Calu3 (cell line): ENCODE data around the gene CDKAL1. TPM values are rescaled to one million over a fixed set of nuclear protein-coding genes. Genes with fewer than 3 reads are reported as not detected.

Experiments
- BruUV-seq: library from RNA; stranded (reverse); fragments of 400-500 nt; replicated peaks from 2 replicates; lab custom pipeline; 2021; lab: Mats Ljungman, UMichigan
- CTCF ChIA-PET: fragments of 300-600 bp; sonication (Branson Sonifier 250); formaldehyde crosslinking; loops from one replicate; lab custom pipeline; 2022; ENCODE audit warnings: antibody characterized with exemption; lab: Charles Lee
- DNase-seq: peaks from one replicate; pipeline ENCODE4 v3.0.0; 2022
- H3K27ac Mint-ChIP-seq: one replicate; pipeline ENCODE4 v1.8.0; 2022; ENCODE audit warnings: mixed read lengths; ENCODE audit not compliant: unreplicated experiment
- H3K27me3 Mint-ChIP-seq: one replicate; pipeline ENCODE4 v1.8.0; 2022; ENCODE audit warnings: mixed read lengths; ENCODE audit not compliant: unreplicated experiment
- H3K36me3 Mint-ChIP-seq: one replicate; pipeline ENCODE4 v1.8.0; 2022; ENCODE audit warnings: mild to moderate bottlenecking, moderate library complexity, mixed read lengths; ENCODE audit not compliant: insufficient read depth, unreplicated experiment
- H3K4me1 Mint-ChIP-seq: one replicate; pipeline ENCODE4 v1.8.0; 2022; ENCODE audit warnings: mild to moderate bottlenecking, low read depth, mixed read lengths; ENCODE audit not compliant: unreplicated experiment
- H3K4me3 Mint-ChIP-seq: one replicate; pipeline ENCODE4 v1.8.0; 2022; ENCODE audit warnings: mild to moderate bottlenecking, low read depth, moderate library complexity, mixed read lengths; ENCODE audit not compliant: unreplicated experiment
- H3K9me3 Mint-ChIP-seq: one replicate; pipeline ENCODE4 v1.8.0; 2022; ENCODE audit warnings: low read depth, mixed read lengths; ENCODE audit not compliant: unreplicated experiment
- intact Hi-C: fragments of 100-400 bp; cut with micrococcal nuclease; formaldehyde crosslinking; loops from one replicate; pipeline ENCODE4 v1.10.0; 2022; ENCODE audit not compliant: unreplicated experiment
- total RNA-seq: library from RNA; stranded (reverse); gene quantifications from 2 replicates; pipeline ENCODE4 v1.2.3, GENCODE V29; 2022
- TF ChIP-seq, protein P1 (sequence below): fragments of 200-600 bp; IDR thresholded peaks from one replicate; pipeline ENCODE4 v1.8.0; 2022; ENCODE audit warnings: antibody characterized with exemption; ENCODE audit not compliant: unreplicated experiment

The CDKAL1 gene
- total RNA-seq, 1 experiment from 2014 or later: 39.6 TPM

DNA sequence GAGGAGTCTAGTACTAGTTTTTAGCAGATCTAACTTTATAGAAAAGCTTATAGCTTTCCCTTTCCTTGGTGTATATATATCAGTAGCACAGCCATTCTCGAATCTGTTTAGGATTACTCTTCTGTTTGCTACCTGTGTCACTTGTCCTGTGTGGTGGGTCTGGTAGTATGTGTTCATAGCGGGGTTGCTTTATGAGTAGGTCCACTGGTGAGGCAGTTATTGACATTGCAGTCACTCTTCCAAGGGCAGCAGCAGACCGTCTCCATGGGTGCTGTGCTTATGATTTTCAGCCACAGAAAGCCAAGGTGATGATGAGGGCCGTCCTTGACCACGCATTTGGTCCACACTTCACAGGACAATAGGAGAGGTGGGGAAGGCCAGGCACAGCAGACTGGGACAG lies 171.5 kb downstream of the CDKAL1 start:
- CTCF ChIA-PET: interaction anchor here (0.6 kb wide), 1 partner anchor 410 kb away, joined by 4 read pairs; no protein-coding TSS in a partner anchor
- no TSS peak for BruUV-seq
- intact Hi-C loops: no loop called here
- TF ChIP-seq, protein P1, sequence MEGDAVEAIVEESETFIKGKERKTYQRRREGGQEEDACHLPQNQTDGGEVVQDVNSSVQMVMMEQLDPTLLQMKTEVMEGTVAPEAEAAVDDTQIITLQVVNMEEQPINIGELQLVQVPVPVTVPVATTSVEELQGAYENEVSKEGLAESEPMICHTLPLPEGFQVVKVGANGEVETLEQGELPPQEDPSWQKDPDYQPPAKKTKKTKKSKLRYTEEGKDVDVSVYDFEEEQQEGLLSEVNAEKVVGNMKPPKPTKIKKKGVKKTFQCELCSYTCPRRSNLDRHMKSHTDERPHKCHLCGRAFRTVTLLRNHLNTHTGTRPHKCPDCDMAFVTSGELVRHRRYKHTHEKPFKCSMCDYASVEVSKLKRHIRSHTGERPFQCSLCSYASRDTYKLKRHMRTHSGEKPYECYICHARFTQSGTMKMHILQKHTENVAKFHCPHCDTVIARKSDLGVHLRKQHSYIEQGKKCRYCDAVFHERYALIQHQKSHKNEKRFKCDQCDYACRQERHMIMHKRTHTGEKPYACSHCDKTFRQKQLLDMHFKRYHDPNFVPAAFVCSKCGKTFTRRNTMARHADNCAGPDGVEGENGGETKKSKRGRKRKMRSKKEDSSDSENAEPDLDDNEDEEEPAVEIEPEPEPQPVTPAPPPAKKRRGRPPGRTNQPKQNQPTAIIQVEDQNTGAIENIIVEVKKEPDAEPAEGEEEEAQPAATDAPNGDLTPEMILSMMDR: no peak
- no peak overlapping the region for H3K4me3 Mint-ChIP-seq
- H3K9me3 Mint-ChIP-seq: no peaks in the 10 kb centered on the region
- no peak for DNase-seq
- peaks cover 69% of the 10 kb centered on the region for H3K4me1 Mint-ChIP-seq
- H3K27me3 Mint-ChIP-seq: no peaks in the 10 kb centered on the region
- H3K27ac Mint-ChIP-seq: no peak overlapping the region
- no peaks in the 10 kb centered on the region for H3K36me3 Mint-ChIP-seq

DNA sequence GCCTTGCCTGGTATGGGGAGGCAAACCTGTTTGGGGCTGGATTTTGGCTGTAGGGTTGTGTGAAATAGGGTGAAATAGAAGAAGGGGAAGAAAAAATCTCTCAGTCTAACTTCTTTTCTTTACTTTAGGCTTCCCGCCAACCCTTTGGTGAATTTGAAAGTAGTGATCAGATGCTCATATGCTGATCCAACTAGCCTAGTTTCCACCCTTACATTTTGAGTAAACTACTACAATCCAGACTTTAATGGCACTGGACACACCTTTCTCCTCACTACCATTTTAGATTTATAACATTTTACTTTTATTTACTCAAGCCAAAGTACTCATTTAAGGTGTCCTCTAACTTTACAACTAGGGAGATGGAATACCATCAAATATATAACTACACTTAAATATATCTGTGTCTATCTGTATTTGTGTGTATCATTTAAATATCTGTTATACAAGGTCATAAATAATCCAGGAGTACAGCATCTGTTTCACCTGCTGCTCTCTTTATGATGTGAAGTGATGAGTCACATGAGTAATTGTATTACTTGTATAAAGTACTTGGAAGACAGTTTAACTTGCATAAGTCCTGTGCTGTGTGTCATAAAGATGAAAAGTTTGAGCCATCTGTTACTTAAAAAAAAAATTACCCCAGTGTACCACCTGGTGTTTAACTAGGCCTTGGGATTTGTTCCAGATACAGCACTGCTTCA lies 172.1 kb downstream of the CDKAL1 start:
- no peak for DNase-seq
- intact Hi-C loops: no loop called here
- peaks cover 74% of the 10 kb centered on the region for H3K4me1 Mint-ChIP-seq
- no peak overlapping the region for H3K27ac Mint-ChIP-seq
- peaks cover 3% of the 10 kb centered on the region for H3K36me3 Mint-ChIP-seq
- CTCF ChIA-PET: interaction anchor here (0.6 kb wide), 1 partner anchor 411 kb away, joined by 4 read pairs; no protein-coding TSS in a partner anchor
- H3K9me3 Mint-ChIP-seq: no peaks in the 10 kb centered on the region
- no peak overlapping the region for H3K4me3 Mint-ChIP-seq
- TF ChIP-seq, protein P1: no peak
- no peaks in the 10 kb centered on the region for H3K27me3 Mint-ChIP-seq
- BruUV-seq: no TSS peak

DNA sequence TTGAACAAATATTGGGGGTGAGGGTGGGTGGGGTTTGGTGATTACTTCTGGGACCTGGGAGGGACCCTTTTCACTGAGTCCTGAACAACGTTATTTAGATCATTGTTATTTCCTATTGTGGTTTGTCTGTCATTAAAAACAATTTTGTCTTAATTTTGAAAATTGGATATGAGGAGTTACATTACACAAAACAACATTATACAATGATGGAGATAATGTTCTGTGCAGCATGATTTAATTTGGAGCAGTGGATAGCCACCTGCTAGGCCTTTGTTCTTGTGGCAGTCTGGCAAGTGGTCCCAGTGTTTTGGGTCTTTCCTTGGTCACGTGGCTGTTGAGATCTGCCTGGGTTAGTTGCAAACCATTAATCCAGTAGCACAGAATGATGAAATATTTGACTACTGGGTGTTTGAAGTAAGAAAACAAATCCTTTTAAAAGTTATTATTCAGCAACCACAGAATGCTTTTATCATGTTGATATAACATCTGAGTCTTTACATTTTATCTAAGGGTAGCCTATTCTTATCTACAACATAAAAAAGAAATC lies 172.8 kb downstream of the CDKAL1 start:
- no TSS peak for BruUV-seq
- Mint-ChIP-seq H3K36me3 (peaks cover 9% of the 10 kb centered on the region), H3K4me1 (peaks cover 74% of the 10 kb centered on the region), H3K27me3 (no peaks in the 10 kb centered on the region), H3K27ac (no peak overlapping the region), H3K9me3 (no peaks in the 10 kb centered on the region), H3K4me3 (no peak overlapping the region)
- no peak for DNase-seq
- CTCF ChIA-PET: interaction anchor here (0.8 kb wide), 2 partner anchors 18 to 32 kb away, joined by 3 read pairs; no protein-coding TSS in a partner anchor
- TF ChIP-seq, protein P1: no peak
- intact Hi-C loops: no loop called here

DNA sequence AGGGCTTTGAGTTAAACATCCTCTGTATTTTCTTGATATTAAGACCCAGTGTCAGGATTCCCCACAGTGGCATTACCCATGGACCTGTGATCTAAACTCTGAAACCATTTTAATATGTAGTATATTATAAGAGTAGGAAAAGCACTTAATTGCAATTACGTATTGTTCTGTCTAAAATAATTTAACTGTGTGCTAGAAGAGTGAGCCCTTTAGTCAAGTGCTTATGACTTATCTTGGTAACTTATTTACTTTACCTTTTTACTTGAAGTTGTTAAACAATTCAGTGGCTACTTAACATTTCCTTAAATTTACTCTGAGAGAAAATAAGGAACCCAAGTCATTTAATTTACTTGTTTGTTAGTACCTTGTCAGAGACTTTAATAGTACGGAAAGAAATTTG lies 173.6 kb downstream of the CDKAL1 start:
- Mint-ChIP-seq H3K36me3 (peaks cover 9% of the 10 kb centered on the region), H3K27me3 (no peaks in the 10 kb centered on the region), H3K4me3 (no peak overlapping the region), H3K27ac (no peak overlapping the region), H3K9me3 (no peaks in the 10 kb centered on the region), H3K4me1 (peaks cover 73% of the 10 kb centered on the region)
- BruUV-seq: no TSS peak
- TF ChIP-seq, protein P1: no peak
- CTCF ChIA-PET: interaction anchor here (0.8 kb wide), 2 partner anchors 19 to 32 kb away, joined by 3 read pairs; no protein-coding TSS in a partner anchor
- no peak for DNase-seq
- intact Hi-C loops: no loop called here
